ENCODE data around the gene PVRIG.
"Not testable (repeated sequence)": the region's sequence is repeated elsewhere in the genome, so short reads cannot be mapped to it uniquely, and the experiment has no call there.

PVRIG gene

DNA sequence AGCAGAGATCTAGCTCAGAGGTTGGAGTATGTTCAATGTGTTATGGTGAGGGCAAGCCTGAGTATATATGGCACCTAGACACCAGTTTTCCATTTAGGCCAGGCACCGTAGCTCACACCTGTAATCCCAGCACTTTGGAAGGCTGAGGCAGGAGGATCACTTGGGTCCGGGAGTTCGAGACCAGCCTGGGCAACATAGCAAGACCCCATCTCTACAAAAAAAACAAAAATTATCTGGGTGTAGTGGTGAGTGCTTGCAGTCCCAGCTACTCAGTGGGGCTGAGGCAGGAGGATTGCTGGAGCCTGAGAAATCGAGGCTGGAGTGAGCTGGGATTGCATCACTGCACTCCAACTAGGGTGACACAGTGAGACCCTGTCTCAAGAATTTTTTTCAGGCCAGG lies 43.1 kb downstream of the PVRIG start:
- not testable (repeated sequence) for H3K27me3 ChIP-seq (ENCODE audit: insufficient read depth, poor library complexity, severe bottlenecking); H3K27ac ChIP-seq (replicated peaks); H3K4me3 ChIP-seq (replicated peaks; ENCODE audit: insufficient read depth, low read length); DNase-seq (ENCODE audit: low read depth in 1 of 2, low spot score in 1 of 2)

DNA sequence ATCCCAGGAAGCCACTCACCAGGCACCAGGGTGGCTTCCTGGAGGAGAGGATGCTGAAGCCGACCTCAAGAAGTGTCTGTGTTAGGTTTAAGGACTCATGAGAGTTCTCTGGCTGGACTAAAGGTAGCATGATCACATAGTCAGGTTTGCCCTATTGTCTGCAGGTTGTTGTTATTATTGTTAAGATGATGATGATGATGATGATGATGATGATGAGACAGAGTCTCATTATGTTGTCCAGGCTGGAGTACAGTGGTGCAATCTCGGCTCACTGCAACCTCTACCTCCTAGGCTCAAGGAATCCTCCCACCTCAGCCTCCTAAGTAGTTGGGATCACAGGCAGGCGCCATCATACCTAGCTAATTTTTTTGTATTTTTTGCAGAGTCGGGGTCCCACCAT lies 44.5 kb downstream of the PVRIG start:
- not testable (repeated sequence) for H3K27me3 ChIP-seq (ENCODE audit: insufficient read depth, poor library complexity, severe bottlenecking); DNase-seq (ENCODE audit: low read depth in 1 of 2, low spot score in 1 of 2); H3K4me3 ChIP-seq (replicated peaks; ENCODE audit: insufficient read depth, low read length); H3K27ac ChIP-seq (replicated peaks)

DNA sequence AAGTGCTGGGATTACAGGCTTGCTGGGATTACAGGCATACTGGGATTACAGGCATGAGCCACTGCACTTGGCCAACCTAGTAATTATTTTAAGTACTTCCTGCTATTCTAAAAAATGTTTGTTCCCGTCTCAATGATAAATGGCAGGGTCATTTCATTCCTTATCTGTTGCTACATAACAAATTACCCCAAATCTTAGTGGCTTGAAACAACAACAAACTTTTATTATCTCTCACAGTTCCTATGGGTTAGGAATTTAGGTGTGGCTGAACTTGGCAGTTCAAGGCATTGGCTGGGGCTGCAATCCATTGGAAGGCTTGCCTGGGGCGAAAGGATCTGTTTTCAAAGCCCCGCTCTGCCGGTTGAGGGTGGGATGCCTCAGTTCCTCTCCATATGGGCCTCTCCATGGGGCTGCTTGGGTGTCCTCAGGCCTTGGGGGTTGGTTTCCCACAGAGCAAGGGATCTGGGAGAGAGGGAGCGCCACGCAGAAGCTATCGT lies 45.0 kb downstream of the PVRIG start:
- DNase-seq (ENCODE audit: low read depth in 1 of 2, low spot score in 1 of 2); H3K27ac ChIP-seq (replicated peaks); H3K4me3 ChIP-seq (replicated peaks; ENCODE audit: insufficient read depth, low read length); H3K27me3 ChIP-seq (ENCODE audit: insufficient read depth, poor library complexity, severe bottlenecking): not testable (repeated sequence)

DNA sequence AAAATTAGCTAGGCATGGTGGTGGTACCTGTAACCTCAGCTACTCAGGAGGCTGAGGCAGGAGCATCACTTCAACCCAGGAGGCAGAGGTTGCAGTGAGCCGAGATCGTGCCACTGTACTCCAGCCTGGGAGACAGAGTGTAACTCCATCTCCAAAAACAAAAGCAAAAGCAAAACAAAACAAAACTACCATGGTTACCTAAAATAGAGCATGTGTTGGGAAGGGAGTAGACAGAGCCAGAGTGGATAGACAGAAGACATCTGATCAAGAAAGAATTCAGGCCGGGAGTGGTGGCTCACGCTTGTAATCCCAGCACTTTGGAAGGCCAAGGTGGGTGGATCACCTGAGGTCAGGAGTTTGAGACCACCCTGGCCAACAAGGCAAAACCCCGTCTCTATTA lies 46.1 kb downstream of the PVRIG start:
- DNase-seq (ENCODE audit: low read depth in 1 of 2, low spot score in 1 of 2); H3K27ac ChIP-seq (replicated peaks); H3K4me3 ChIP-seq (replicated peaks; ENCODE audit: insufficient read depth, low read length); H3K27me3 ChIP-seq (ENCODE audit: insufficient read depth, poor library complexity, severe bottlenecking): not testable (repeated sequence)

DNA sequence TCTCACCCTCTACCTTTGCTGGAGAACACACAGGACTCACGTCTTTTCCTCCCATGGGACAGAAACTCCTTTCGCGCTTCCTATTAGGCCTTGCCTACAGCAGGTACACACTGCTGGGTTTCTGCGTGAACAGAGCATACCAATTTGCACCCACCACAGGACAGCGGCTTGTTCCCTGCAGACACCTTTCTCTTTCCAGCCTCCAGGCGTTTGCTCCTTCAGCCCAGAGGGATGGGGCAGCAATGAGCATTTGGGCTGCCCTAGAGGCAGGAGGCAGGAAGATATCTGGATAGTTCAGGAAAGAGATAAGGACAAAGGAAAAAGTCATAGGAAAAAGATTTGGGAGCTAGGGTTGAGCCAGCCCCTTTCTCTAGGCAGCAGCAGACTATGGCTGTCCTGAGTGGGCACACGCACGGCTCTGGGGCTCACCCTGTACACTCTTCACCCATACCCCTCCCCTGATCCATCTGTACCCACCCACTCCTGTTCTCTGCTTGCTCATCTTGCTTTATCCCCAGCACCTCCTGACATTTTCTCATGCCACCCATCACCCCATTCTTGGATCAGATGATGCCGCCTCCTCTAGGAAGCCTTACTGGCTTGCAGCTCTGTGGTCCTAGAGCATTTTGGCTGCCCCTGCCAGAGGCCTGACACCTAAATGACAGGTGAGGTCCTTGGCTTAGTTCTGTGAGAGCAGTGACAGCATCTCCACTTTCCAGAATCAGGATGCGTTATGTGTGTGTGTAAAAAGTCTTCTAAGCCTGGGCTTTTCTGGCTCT lies 47.0 kb downstream of the PVRIG start:
- TF ChIP-seq GABPA (IDR thresholded peaks at IDR 0.05; ENCODE audit: low read depth) (no peak), POLR2AphosphoS5 (IDR thresholded peaks at IDR 0.05; ENCODE audit: low read depth) (no peak), SPI1 (IDR thresholded peaks at IDR 0.05; ENCODE audit: borderline replicate concordance, low read depth) (no peak)
- TF ChIP-seq, protein P1, sequence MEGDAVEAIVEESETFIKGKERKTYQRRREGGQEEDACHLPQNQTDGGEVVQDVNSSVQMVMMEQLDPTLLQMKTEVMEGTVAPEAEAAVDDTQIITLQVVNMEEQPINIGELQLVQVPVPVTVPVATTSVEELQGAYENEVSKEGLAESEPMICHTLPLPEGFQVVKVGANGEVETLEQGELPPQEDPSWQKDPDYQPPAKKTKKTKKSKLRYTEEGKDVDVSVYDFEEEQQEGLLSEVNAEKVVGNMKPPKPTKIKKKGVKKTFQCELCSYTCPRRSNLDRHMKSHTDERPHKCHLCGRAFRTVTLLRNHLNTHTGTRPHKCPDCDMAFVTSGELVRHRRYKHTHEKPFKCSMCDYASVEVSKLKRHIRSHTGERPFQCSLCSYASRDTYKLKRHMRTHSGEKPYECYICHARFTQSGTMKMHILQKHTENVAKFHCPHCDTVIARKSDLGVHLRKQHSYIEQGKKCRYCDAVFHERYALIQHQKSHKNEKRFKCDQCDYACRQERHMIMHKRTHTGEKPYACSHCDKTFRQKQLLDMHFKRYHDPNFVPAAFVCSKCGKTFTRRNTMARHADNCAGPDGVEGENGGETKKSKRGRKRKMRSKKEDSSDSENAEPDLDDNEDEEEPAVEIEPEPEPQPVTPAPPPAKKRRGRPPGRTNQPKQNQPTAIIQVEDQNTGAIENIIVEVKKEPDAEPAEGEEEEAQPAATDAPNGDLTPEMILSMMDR (IDR thresholded peaks at IDR 0.05; ENCODE audit: insufficient read depth, low read length) = no peak
- TF ChIP-seq, protein P2, sequence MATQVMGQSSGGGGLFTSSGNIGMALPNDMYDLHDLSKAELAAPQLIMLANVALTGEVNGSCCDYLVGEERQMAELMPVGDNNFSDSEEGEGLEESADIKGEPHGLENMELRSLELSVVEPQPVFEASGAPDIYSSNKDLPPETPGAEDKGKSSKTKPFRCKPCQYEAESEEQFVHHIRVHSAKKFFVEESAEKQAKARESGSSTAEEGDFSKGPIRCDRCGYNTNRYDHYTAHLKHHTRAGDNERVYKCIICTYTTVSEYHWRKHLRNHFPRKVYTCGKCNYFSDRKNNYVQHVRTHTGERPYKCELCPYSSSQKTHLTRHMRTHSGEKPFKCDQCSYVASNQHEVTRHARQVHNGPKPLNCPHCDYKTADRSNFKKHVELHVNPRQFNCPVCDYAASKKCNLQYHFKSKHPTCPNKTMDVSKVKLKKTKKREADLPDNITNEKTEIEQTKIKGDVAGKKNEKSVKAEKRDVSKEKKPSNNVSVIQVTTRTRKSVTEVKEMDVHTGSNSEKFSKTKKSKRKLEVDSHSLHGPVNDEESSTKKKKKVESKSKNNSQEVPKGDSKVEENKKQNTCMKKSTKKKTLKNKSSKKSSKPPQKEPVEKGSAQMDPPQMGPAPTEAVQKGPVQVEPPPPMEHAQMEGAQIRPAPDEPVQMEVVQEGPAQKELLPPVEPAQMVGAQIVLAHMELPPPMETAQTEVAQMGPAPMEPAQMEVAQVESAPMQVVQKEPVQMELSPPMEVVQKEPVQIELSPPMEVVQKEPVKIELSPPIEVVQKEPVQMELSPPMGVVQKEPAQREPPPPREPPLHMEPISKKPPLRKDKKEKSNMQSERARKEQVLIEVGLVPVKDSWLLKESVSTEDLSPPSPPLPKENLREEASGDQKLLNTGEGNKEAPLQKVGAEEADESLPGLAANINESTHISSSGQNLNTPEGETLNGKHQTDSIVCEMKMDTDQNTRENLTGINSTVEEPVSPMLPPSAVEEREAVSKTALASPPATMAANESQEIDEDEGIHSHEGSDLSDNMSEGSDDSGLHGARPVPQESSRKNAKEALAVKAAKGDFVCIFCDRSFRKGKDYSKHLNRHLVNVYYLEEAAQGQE (IDR thresholded peaks at IDR 0.05; ENCODE audit: insufficient replicate concordance, low read depth) = no peak
- no peak for DNase-seq (ENCODE audit: low read depth in 1 of 2, low spot score in 1 of 2)
- H3K27me3 ChIP-seq (ENCODE audit: insufficient read depth, poor library complexity, severe bottlenecking) = no peaks in the 10 kb centered on the region
- no peak overlapping the region for H3K27ac ChIP-seq (replicated peaks)
- no peak overlapping the region for H3K4me3 ChIP-seq (replicated peaks; ENCODE audit: insufficient read depth, low read length)

DNA sequence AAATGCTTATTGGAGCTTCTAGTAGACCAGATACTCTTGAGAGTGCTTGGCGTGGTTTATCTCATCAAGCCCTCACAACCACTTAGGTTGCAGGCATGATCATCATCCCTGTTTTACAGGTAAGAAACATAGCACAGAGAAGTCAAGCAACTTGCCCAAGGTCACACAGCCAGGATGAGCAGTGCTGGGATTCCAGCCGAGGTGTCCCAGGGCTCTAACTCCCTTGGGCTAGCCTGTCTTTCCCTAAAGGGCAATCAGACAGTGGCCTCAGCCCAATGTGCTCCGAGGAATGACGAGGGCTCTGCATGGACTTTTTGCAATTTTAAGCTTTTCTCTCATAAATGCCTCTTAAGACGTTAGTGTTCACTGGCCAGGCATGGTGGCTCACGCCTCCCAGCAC lies 47.9 kb downstream of the PVRIG start:
- DNase-seq (ENCODE audit: low read depth in 1 of 2, low spot score in 1 of 2) = no peak
- Histone ChIP-seq H3K27ac (replicated peaks) (no peak overlapping the region), H3K27me3 (ENCODE audit: insufficient read depth, poor library complexity, severe bottlenecking) (no peaks in the 10 kb centered on the region), H3K4me3 (replicated peaks; ENCODE audit: insufficient read depth, low read length) (no peak overlapping the region)
- TF ChIP-seq POLR2AphosphoS5 (IDR thresholded peaks at IDR 0.05; ENCODE audit: low read depth) (no peak), SPI1 (IDR thresholded peaks at IDR 0.05; ENCODE audit: borderline replicate concordance, low read depth) (no peak), GABPA (IDR thresholded peaks at IDR 0.05; ENCODE audit: low read depth) (no peak)
- TF ChIP-seq, protein P1 (IDR thresholded peaks at IDR 0.05; ENCODE audit: insufficient read depth, low read length) = no peak
- TF ChIP-seq, protein P2 (IDR thresholded peaks at IDR 0.05; ENCODE audit: insufficient replicate concordance, low read depth) = no peak

DNA sequence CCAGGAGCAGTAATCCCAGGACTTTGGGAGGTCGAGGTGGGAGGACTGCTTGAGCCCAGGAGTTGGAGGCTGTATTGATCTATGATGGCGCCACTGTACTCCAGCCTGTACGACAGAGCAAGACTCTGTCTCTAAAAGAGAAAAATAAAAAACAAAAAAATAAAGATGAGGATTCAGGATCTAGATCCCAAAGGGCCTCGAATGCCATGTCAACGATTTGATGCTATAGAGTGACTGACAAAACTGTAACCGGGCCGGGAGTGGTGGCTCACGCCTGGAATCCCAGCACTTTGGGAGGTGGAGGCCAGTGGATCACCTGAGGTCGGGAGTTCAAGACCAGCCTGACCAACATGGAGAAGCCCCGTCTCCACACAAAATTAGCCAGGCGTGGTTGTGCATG lies 49.1 kb downstream of the PVRIG start:
- H3K4me3 ChIP-seq (replicated peaks; ENCODE audit: insufficient read depth, low read length); H3K27me3 ChIP-seq (ENCODE audit: insufficient read depth, poor library complexity, severe bottlenecking); H3K27ac ChIP-seq (replicated peaks); DNase-seq (ENCODE audit: low read depth in 1 of 2, low spot score in 1 of 2): not testable (repeated sequence)

DNA sequence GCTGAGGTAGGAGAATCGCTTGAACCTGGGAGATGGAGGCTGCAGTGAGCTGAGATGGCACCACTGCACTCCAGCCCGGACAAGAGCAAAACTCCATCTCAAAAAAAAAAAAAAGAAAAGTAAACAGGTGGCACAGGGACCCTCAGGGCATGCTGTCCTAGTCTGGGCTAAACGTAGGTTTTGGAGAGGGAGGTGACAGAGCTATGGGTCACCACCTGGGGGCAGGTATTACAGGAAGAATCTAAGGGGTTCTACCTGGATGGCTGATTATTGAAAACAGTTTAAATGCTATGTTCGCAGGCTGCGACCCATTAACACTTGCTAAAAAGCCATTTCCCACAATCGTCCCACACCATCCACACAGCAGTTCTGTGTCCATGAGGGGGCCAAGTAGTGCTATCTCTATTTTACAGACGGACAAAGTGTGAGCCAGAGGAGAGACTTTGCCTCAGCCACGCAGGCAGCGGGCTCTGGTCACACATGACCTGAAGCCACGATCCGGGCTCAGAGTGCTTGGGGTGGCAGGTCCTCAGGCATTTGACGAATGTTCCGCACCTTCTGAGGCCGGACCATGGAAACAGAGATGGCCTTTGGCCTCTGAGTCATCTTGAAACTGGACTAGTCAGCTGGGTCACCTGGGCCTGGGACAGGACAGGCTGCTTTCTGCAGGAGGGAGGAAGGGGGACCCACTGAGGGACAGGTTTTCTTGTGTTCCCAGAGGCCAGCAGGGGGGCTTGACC lies 49.7 kb downstream of the PVRIG start:
- H3K27ac ChIP-seq (replicated peaks); H3K27me3 ChIP-seq (ENCODE audit: insufficient read depth, poor library complexity, severe bottlenecking); DNase-seq (ENCODE audit: low read depth in 1 of 2, low spot score in 1 of 2); H3K4me3 ChIP-seq (replicated peaks; ENCODE audit: insufficient read depth, low read length): not testable (repeated sequence)

Measured in HL-60 (cell line).